CD4-positive, alpha-beta T cell treated with Interleukin-2 at 100 ng/mL for 4 hours (primary cell): ENCODE results near the gene UBASH3A.
A peak's percentile ranks its signal among the peaks of the same experiment; 100 is the strongest.

Experiments
- DNase-seq: peaks from one replicate; pipeline ENCODE4 v3.0.0-alpha.2; 2020; ENCODE audit warnings: low spot score

Gene UBASH3A

GRCh38 chr21:42430521-42430920 is 26.8 kb downstream of the UBASH3A start:
- no peak for DNase-seq

- no peak for DNase-seq
Observed at GRCh38 chr21:42431196-42431595, 27.5 kb downstream of the UBASH3A start.

- DNase-seq: no peak
Observed at GRCh38 chr21:42432695-42433094, 29.0 kb downstream of the UBASH3A start.

- DNase-seq: no peak
Observed at GRCh38 chr21:42433946-42434551, 30.3 kb downstream of the UBASH3A start.

- no peak for DNase-seq
Observed at GRCh38 chr21:42434884-42435283, 31.2 kb downstream of the UBASH3A start.

GRCh38 chr21:42435401-42435800 is 31.7 kb downstream of the UBASH3A start:
- no peak for DNase-seq

- no peak for DNase-seq
Observed at GRCh38 chr21:42435833-42436232, 32.1 kb downstream of the UBASH3A start.

GRCh38 chr21:42436914-42437313 is 33.2 kb downstream of the UBASH3A start:
- no peak for DNase-seq

- no peak for DNase-seq
Observed at GRCh38 chr21:42437786-42438185, 34.1 kb downstream of the UBASH3A start.

- DNase-seq: no peak
Observed at GRCh38 chr21:42438316-42439205, 34.9 kb downstream of the UBASH3A start.

- peak; percentile 46 for DNase-seq
Observed at GRCh38 chr21:42439284-42440186, 35.8 kb downstream of the UBASH3A start.

- DNase-seq: no peak
Observed at GRCh38 chr21:42440187-42440792, 36.6 kb downstream of the UBASH3A start.

GRCh38 chr21:42441963-42442362 is 38.3 kb downstream of the UBASH3A start:
- DNase-seq: no peak

- DNase-seq: no peak
Observed at GRCh38 chr21:42443181-42443785, 39.6 kb downstream of the UBASH3A start.

- DNase-seq: no peak
Observed at GRCh38 chr21:42443876-42444744, 40.4 kb downstream of the UBASH3A start.

GRCh38 chr21:42444745-42445059 is 41.0 kb downstream of the UBASH3A start:
- DNase-seq: no peak

GRCh38 chr21:42445311-42445710 is 41.6 kb downstream of the UBASH3A start:
- DNase-seq: no peak

GRCh38 chr21:42446531-42446930 is 42.8 kb downstream of the UBASH3A start:
- DNase-seq: no peak

GRCh38 chr21:42447182-42447581 is 43.5 kb downstream of the UBASH3A start:
- DNase-seq: no peak

GRCh38 chr21:42447732-42448131 is 44.0 kb downstream of the UBASH3A start:
- no peak for DNase-seq

GRCh38 chr21:42448686-42449085 is 45.0 kb downstream of the UBASH3A start:
- no peak for DNase-seq
